Activated CD8-positive, alpha-beta memory T cell treated with anti-CD3 and anti-CD28 coated beads for 4 hours (primary cell): ENCODE data around the gene LPCAT4.
A peak's percentile ranks its signal among the peaks of the same experiment; 100 is the strongest.
"Not testable (repeated sequence)": the region's sequence is repeated elsewhere in the genome, so short reads cannot be mapped to it uniquely, and the experiment has no call there.

ENCODE experiments used
- DNase-seq, 2 donors: peaks; one replicate each; pipeline ENCODE4 v3.0.0-alpha.2; 2020; ENCODE audit warnings: low read depth in 2 of 2

The LPCAT4 gene

DNA sequence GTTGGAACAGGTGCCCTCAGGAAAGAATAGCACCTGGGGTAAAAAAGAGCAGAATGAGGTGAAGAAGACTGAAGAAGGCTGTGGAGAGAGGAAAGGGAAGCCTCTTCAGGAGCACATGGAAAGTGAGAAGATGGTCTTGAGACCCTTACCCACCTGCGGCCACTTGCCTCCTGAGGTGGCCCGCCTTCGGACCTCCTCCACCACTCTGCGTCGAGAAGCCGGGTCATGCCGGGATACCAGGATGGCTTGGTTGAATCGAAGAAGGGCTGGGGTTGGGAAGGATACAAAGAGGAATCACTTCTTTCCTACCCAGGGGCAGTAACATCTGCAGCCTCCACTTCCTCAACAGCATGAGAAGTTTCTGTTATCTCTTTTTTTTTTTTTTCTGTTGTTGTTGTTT, 3.0 kb downstream of the LPCAT4 start:
- no peak for DNase-seq

DNA sequence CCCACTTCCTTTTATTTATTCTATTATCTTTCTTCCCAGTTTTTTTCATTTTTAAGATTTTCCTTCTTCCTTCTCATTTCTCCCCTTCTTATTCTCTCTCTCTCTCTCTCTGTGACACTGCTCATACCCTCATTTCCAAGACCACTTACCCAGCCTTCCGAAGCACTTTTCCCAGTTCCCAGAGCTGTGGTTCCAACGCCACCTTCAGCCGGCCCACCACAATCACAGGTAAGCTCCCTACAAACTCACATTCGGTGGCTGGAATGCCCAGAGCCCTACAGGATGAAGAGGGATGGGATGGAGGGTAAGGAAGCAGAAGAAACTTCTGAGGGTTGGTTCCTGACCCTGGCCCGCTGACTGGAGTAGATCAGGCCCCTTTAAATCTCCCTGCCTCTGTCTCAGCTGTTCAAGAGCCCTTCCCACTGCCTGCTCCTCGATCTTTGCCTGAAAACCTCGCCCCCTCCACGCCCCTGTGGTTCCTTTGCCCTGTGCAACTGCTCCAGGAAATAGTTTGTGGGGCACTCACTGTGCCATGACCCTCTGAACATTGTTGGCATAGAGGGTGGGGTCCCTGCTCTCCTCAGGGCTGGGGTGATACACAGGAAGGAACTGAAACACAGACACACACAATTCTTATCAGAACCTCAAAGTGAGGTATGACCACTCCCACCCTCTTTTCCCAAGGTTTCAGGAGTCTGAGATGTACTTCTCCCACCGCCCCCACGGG, 4.8 kb downstream of the LPCAT4 start:
- DNase-seq = no peak

- no peak for DNase-seq
Observed at GRCh38 chr15:34361278-34361677, 5.7 kb downstream of the LPCAT4 start.

GRCh38 chr15:34360298-34360697, 6.7 kb downstream of the LPCAT4 start:
- no peak for DNase-seq

GRCh38 chr15:34359416-34359815, 7.6 kb downstream of the LPCAT4 start:
- DNase-seq = no peak

DNA sequence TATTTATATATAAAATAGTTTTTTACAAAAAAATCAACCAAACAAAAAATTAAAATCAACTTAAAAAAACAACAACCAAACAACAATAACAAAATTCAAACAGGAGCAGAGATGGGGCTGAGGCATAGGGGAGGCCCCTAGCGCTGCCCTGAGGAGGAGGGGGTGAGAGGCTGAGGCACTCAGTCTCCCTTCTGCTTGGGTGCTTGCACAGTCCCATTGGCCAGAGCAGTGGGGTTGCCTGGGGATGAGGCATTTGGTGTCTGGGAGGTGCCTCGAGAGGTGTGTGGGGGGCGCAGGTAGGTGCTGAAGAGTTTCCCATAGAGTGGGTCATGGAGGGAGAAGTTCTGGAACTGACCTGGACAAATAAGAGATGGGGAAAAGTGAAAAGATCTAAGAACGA, 8.0 kb downstream of the LPCAT4 start:
- DNase-seq = no peak

DNA sequence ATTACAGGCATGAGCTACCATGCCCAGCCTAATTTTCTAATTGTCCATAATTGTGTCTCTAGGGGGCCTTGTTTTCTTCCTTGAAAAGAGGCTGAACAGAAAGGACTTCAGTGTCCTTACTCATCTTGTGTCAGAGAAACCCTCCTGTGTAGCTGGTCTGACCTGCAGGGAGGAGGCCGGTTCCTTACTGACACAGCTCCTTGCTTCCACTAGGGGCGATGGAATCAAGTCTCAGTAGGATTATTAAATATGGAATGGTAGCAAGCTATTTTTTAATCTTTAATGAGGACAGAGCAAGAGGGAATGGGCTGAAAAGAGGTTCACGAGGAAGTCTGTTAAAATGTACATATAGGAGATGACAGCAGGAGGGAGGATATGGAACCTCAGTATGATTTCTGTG, 8.6 kb downstream of the LPCAT4 start:
- no peak for DNase-seq

DNA sequence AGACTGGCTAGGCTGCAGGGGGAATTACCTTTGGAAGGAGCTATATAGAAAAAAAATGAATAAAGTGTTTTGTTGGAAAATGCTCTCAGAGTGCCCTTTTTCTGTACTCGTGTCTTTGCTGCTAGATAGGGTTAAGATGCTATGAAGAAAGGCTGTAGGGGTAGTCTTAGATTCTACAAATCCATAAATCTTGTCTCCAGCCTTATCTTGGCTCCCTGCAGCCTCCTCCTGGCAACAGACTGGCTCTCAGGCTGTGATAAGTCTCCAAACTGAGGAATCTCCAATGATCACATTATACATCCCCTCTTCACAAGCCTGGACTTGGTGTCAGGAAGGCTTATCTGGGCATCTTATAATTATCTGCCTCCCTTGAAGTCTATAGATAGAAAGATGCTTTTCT, 9.3 kb downstream of the LPCAT4 start:
- no peak for DNase-seq

GRCh38 chr15:34355241-34355640, 11.8 kb downstream of the LPCAT4 start:
- DNase-seq = no peak

GRCh38 chr15:34354286-34354685, 12.7 kb downstream of the LPCAT4 start:
- DNase-seq = no peak

DNA sequence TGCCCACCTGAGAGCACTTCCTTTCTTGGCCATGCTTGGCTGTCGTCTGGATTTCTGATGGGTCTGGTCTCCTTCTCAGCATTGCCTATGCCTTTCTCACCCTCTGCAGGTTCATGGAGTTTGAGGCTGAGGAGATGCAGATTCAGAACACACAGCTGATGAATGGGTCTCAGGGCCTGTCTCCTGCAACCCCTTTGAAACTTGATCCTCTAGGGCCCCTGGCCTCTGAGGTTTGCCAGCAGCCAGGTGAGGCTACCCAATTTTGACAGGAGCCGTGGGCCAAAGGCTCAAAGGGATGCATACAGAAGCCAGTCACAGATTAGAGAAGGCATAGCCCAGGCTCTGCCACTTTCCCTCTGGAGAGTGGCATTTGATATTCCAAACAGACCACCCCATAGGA, 13.4 kb downstream of the LPCAT4 start:
- no peak for DNase-seq

DNA sequence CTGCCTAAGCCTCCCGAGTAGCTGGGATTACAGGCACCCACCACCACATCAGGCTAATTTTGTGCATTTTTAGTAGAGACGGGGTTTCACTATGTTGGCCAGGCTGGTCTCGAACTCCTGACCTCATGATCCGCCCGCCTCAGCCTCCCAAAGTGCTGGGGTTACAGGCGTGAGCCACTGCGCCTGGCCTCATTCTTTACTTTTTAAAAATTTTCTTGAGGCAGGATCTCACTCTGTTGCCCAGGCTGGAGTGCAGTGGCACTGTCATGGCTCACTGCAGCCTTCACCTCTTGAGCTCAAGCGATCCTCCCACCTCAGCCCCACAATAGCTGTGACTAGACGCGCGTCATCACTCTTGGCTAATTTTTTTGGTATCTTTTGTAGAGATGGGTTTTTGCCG, 14.0 kb downstream of the LPCAT4 start:
- not testable (repeated sequence) for DNase-seq

DNA sequence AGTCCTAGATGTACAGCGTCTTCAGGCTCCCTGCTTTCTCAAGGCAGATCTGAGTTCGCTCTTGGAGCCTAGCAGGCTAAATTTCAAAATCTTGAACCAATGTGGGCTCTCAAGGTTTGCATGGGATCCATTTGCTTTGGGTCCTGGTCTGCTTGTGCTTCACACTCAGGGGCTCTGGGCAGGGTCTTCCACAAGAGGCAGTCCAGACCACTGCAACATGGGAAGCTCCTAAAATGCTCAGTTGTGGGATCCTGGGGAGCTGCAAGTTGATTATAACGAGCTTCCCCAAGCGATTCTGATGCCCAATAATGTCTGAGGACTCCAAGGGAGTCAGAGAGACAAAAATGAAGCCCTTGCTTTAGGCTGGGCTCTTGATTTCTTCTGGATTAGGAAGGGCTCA, 17.2 kb downstream of the LPCAT4 start:
- DNase-seq = no peak

DNA sequence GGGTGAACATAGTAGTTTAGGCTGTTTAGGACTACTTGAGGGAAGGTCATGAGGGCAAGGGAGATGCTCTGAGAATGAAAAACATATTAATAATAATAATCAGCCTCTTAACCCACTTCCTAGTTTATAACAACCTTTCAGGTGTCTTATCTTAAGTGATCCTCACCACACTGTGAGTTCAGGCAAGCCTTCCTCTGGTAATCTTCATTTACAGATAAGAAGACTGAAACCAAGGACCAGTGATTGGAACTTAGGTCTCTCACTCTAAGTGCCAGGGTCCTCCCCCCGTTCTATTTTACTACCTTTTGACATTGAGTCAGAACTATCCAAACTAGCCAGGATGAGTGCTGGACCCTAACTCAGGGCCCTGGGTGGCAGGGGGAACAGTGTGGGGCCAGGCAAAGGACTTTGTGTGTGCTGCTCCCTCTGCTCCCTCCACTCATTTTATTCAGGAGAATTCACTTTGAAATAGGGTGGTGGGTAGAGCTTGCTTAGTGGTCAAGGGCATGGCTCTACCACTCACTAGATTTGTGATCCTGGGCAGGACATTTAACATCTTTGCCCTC, 18.2 kb downstream of the LPCAT4 start:
- no peak for DNase-seq

GRCh38 chr15:34347951-34348638, 18.9 kb downstream of the LPCAT4 start:
- no peak for DNase-seq

GRCh38 chr15:34342737-34343575, 24.0 kb downstream of the LPCAT4 start, which contains the start of the genes NOP10 and NUTM1:
Gene NOP10 (minus strand): TSS chr15:34343136. CDS start chr15:34343073, 63 bp downstream.
Gene NUTM1 (plus strand): TSS chr15:34343315. CDS start chr15:34343697, 382 bp downstream.
- DNase-seq = peak; percentile 86 to 87

- not testable (repeated sequence) for DNase-seq
Observed at GRCh38 chr15:34342213-34342736, 24.7 kb downstream of the LPCAT4 start.

DNA sequence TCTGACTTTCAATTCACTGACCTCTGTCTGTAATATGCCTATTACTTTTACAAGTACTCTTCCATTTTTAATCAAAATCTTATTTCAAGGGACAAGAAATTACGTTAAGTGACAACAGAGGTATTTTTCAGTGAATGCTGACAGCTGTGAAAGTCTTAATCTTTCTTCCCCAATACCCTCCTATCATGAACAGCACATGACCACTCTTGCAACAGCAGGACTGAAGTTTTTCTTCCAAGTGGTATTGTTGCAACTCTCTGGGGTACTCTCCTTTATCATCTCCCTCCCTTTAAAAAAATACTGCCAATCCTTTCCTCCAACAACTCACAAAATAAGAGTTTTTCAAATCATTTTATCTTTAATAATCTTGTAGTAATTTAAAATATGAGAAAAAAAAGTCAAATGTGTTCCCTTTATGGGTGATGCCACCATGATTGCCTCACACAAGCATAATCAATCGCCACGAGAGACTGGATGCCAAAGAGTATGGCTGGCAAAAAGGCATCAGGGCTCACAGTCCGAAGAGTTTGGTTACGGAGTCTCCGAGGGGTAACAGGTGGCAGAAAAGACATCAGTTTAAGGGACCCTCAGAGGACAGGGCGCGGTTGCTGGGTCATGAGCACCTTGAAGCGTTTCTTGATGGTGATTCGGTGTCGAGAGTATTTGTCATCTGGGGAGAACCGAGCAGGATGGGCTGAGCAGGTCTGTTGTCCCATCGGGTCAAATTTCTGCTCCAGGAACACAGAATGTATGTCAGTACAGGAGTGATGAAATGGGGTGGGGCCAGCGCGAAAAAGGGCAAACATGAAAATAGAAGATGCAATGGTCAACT, 25.4 kb downstream of the LPCAT4 start:
- no peak for DNase-seq

DNA sequence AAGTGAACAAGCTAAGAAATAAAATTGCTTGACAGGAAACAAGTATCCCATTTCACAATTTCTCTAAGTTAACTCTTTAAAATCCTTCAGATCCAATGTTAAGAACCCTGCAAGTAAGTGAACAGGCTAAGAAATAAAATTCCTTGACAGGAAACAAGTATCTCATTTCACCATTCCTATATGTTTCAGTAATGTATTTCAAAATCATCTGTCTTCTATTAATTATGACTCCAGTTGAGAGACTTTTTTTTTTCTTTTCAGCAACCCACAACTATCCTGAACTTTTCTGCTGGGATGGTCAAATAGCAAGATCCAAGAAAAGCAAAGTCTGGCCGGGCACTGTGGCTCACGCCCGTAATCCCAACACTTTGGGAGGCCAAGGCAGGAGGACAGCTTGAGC, 27.1 kb downstream of the LPCAT4 start:
- DNase-seq = no peak

GRCh38 chr15:34338347-34338746, 28.6 kb downstream of the LPCAT4 start:
- DNase-seq = no peak
